Osteoblast (primary cell): ENCODE data around the gene MEAF6. TPM values are rescaled to one million over a fixed set of nuclear protein-coding genes. Genes with fewer than 3 reads are reported as not detected.

Experiments used
- DNase-seq: peaks from one replicate; pipeline ENCODE4 v3.0.0; 2011; ENCODE audit warnings: low spot score, mixed read lengths; ENCODE audit not compliant: insufficient read length; ENCODE audit errors: missing footprints
- H2AFZ ChIP-seq: 2 replicates; pipeline ENCODE4 v1.6.0; 2011; ENCODE audit warnings: mild to moderate bottlenecking, low read length
- H3K27ac ChIP-seq: 2 replicates; pipeline ENCODE4 v1.5.1; 2011; ENCODE audit warnings: mild to moderate bottlenecking, low read depth, low read length, moderate library complexity
- H3K27me3 ChIP-seq: 2 replicates; pipeline ENCODE4 v1.6.0; 2012; ENCODE audit warnings: mild to moderate bottlenecking, control low read depth, inconsistent platforms, low read length, moderate library complexity; ENCODE audit not compliant: insufficient read depth
- H3K36me3 ChIP-seq: 2 replicates; pipeline ENCODE4 v1.5.1; 2011; ENCODE audit warnings: mild to moderate bottlenecking, low read length, control low read depth, moderate library complexity; ENCODE audit not compliant: insufficient read depth
- H3K4me1 ChIP-seq: 2 replicates; pipeline ENCODE4 v1.5.1; 2011; ENCODE audit warnings: mild to moderate bottlenecking, low read length, control low read depth, moderate library complexity; ENCODE audit not compliant: insufficient read depth
- H3K4me2 ChIP-seq: 2 replicates; pipeline ENCODE4 v1.6.0; 2011; ENCODE audit warnings: mild to moderate bottlenecking, low read length; ENCODE audit not compliant: insufficient read depth
- H3K4me3 ChIP-seq: fragments of 200-600 bp; sonication (generic); 3 replicates; pipeline ENCODE4 v1.5.1; 2012; ENCODE audit warnings: mild to moderate bottlenecking, low read length, inconsistent platforms; ENCODE audit not compliant: insufficient read depth
- H3K79me2 ChIP-seq: 2 replicates; pipeline ENCODE4 v1.6.0; 2012; ENCODE audit warnings: mild to moderate bottlenecking, low read length, control low read depth, inconsistent platforms; ENCODE audit not compliant: insufficient read depth
- H3K9me3 ChIP-seq: 2 replicates; pipeline ENCODE4 v1.5.1; 2011; ENCODE audit warnings: low read depth, low read length, control low read depth
- H4K20me1 ChIP-seq: 2 replicates; pipeline ENCODE4 v1.6.0; 2012; ENCODE audit warnings: mild to moderate bottlenecking, low read length, control low read depth; ENCODE audit not compliant: insufficient read depth
- total RNA-seq: library from RNA; depleted of rRNA; stranded (reverse); fragments of >200 nt; gene quantifications from 2 replicates; pipeline ENCODE4 v1.2.3, GENCODE V29; 2012
- TF ChIP-seq, protein P1 (sequence below): IDR thresholded peaks from 2 replicates; pipeline ENCODE4 v1.5.1; 2011; ENCODE audit warnings: mild to moderate bottlenecking, low read depth, low read length, moderate library complexity; ENCODE audit errors: extremely low read depth

MEAF6 gene
- total RNA-seq, 1 donor = 64.1 TPM

DNA sequence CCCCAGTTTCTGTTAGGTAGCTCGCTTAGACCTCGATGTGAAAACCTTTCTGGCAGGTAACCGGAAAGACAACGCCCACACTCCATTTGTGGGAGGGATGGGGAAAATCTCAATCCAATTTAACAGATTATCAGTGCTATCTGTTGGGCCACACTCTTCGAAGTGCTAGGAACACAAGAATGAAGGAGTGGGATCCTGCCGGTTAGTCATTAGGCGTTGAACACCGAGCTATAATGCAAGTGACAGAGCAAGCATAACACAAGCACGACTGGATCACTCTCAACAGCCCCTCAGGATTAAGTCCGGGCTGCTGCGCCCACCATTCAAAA lies 39.0 kb upstream of the MEAF6 start:
- Histone ChIP-seq H3K27ac (peak overlapping the region; percentile 92), H3K36me3 (peaks cover 5% of the 10 kb centered on the region), H2AFZ (peak overlapping the region; percentile 85), H3K4me2 (peak overlapping the region; percentile 89), H3K9me3 (no peaks in the 10 kb centered on the region), H3K27me3 (no peaks in the 10 kb centered on the region), H3K4me1 (peaks cover 36% of the 10 kb centered on the region), H3K79me2 (peaks cover 49% of the 10 kb centered on the region), H4K20me1 (peaks cover 18% of the 10 kb centered on the region), H3K4me3 (peak overlapping the region; percentile 99)
- no peak for DNase-seq
- TF ChIP-seq, protein P1, sequence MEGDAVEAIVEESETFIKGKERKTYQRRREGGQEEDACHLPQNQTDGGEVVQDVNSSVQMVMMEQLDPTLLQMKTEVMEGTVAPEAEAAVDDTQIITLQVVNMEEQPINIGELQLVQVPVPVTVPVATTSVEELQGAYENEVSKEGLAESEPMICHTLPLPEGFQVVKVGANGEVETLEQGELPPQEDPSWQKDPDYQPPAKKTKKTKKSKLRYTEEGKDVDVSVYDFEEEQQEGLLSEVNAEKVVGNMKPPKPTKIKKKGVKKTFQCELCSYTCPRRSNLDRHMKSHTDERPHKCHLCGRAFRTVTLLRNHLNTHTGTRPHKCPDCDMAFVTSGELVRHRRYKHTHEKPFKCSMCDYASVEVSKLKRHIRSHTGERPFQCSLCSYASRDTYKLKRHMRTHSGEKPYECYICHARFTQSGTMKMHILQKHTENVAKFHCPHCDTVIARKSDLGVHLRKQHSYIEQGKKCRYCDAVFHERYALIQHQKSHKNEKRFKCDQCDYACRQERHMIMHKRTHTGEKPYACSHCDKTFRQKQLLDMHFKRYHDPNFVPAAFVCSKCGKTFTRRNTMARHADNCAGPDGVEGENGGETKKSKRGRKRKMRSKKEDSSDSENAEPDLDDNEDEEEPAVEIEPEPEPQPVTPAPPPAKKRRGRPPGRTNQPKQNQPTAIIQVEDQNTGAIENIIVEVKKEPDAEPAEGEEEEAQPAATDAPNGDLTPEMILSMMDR = no peak

DNA sequence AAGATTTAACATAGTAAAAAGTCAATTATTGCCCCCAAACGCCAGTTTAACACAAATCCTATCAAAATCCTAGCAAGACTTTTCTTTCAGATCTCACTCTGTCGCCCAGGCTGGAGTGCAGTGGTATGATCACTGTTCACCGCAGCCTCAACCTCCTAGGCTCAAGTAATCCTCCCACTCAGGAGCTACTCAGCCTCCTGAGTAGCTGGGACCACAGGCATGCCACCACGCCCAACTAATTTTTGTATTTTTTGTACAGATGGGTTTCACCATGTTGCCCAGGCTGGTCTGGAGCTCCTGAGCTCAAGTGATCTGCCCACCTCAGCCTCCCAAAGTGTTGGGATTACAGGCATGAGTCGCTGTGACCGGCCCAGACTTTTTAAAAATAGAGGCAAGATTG lies 34.8 kb upstream of the MEAF6 start:
- H3K79me2 ChIP-seq = peaks cover 62% of the 10 kb centered on the region
- TF ChIP-seq, protein P1 = no peak

DNA sequence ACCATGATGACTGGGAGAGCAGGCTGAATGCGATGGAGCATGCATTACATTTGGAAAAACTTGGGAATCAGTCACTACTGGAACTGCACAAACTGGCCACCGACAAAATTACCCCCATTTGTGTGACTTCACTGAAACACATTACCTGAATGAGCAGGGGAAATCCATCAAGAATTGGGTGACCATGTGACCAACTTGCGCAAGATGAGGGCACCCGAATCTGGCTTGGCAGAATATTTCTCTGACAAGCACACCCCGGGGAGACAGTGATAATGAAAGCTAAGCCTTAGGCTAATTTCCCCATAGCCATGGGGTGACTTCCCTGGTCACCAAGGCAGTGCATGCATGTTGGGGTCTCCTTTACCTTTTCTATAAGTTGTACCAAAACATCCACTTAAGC lies 30.5 kb upstream of the MEAF6 start:
- Histone ChIP-seq H3K27me3 (no peaks in the 10 kb centered on the region), H3K79me2 (peaks cover 27% of the 10 kb centered on the region), H3K27ac (no peak overlapping the region), H3K4me3 (no peak overlapping the region), H4K20me1 (peaks cover 6% of the 10 kb centered on the region), H2AFZ (no peak overlapping the region), H3K36me3 (peaks cover 38% of the 10 kb centered on the region), H3K4me1 (peaks cover 10% of the 10 kb centered on the region), H3K9me3 (no peaks in the 10 kb centered on the region), H3K4me2 (no peak overlapping the region)
- no peak for DNase-seq
- TF ChIP-seq, protein P1 = no peak

More for the DNA sequence above, 34.8 kb upstream of the MEAF6 start:
- H3K27ac ChIP-seq = peak overlapping the region; percentile 35
- no peaks in the 10 kb centered on the region for H3K9me3 ChIP-seq
- no peak overlapping the region for H3K4me3 ChIP-seq
- H4K20me1 ChIP-seq = peaks cover 18% of the 10 kb centered on the region
- peaks cover 24% of the 10 kb centered on the region for H3K36me3 ChIP-seq
- peaks cover 24% of the 10 kb centered on the region for H3K4me1 ChIP-seq
- DNase-seq = no peak
- H3K27me3 ChIP-seq = no peaks in the 10 kb centered on the region
- no peak overlapping the region for H2AFZ ChIP-seq
- H3K4me2 ChIP-seq = no peak overlapping the region

DNA sequence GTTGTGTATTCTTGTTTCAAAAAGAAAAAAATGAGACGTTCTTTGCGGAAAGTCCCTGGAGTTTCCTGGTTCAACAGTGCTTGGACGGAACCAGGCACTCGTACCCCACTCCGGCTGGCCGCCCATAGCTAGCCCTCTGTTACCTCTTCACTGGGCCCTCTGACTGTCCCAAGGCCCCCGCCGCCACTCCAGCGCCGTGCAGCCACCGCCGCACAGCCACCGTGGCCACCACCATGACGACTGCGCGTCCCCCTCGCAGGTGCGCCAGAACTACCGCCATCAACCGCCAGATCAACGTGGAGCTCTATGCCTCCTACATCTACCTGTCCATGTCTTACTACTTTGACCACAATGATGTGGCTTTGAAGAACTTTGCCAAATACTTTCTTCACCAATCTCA lies 30.0 kb upstream of the MEAF6 start:
- Histone ChIP-seq H3K27ac (no peak overlapping the region), H3K4me3 (no peak overlapping the region), H3K36me3 (peaks cover 43% of the 10 kb centered on the region), H4K20me1 (peaks cover 5% of the 10 kb centered on the region), H3K4me1 (peaks cover 5% of the 10 kb centered on the region), H3K27me3 (no peaks in the 10 kb centered on the region), H2AFZ (no peak overlapping the region), H3K9me3 (no peaks in the 10 kb centered on the region), H3K79me2 (peaks cover 22% of the 10 kb centered on the region), H3K4me2 (no peak overlapping the region)
- TF ChIP-seq, protein P1 = no peak
- no peak for DNase-seq
